Activated CD8-positive, alpha-beta T cell treated with anti-CD3 and anti-CD28 coated beads, Interleukin-2, amount 10 ng/mL, durations not matched to agents 7 days and 5 days (primary cell): ENCODE measurements around the gene BICD2. TPM values are rescaled to one million over a fixed set of nuclear protein-coding genes. Genes with fewer than 3 reads are reported as not detected.

Experiments used
- ATAC-seq: fragments of 150-1000 bp; cut with Tn5 transposase; one replicate; pipeline ENCODE4 v1.10.0; 2021; ENCODE audit warnings: moderate library complexity
- CTCF ChIA-PET: fragments of 350-600 bp; sonication (Branson Sonifier 250); formaldehyde crosslinking; loops from one replicate; lab custom pipeline; 2021; ENCODE audit warnings: antibody characterized with exemption; lab: Charles Lee
- POLR2A ChIA-PET: fragments of 350-600 bp; sonication (Branson Sonifier 250); formaldehyde crosslinking; loops from one replicate; lab custom pipeline; 2021; ENCODE audit warnings: antibody characterized with exemption; lab: Charles Lee
- DNase-seq: peaks from one replicate; pipeline ENCODE4 v3.0.0-alpha.2; 2020
- H3K27ac Mint-ChIP-seq: one replicate; pipeline ENCODE4 v1.8.0; 2021; ENCODE audit warnings: mild to moderate bottlenecking, mixed read lengths
- H3K27me3 Mint-ChIP-seq: one replicate; pipeline ENCODE4 v1.8.0; 2021; ENCODE audit warnings: low read depth, mixed read lengths
- H3K36me3 Mint-ChIP-seq: one replicate; pipeline ENCODE4 v1.8.0; 2021; ENCODE audit warnings: low read depth, mixed read lengths
- H3K4me1 Mint-ChIP-seq: one replicate; pipeline ENCODE4 v1.8.0; 2021; ENCODE audit warnings: low read depth, mixed read lengths
- H3K4me3 Mint-ChIP-seq: one replicate; pipeline ENCODE4 v1.8.0; 2021; ENCODE audit warnings: mild to moderate bottlenecking, mixed read lengths
- H3K9me3 Mint-ChIP-seq: one replicate; pipeline ENCODE4 v1.8.0; 2022; ENCODE audit warnings: mixed read lengths; ENCODE audit not compliant: insufficient read depth
- total RNA-seq, 2 experiments: library from RNA; stranded (reverse); gene quantifications; one replicate each; pipeline ENCODE4 v1.2.3, GENCODE V29; 2021

Gene BICD2
- total RNA-seq, 2 experiments from 2014 or later: 31.9 to 32.5 TPM

GRCh38 chr9:92723801-92724323 lies 40.8 kb downstream of the BICD2 start:
- no peaks in the 10 kb centered on the region for H3K27me3 Mint-ChIP-seq

DNA sequence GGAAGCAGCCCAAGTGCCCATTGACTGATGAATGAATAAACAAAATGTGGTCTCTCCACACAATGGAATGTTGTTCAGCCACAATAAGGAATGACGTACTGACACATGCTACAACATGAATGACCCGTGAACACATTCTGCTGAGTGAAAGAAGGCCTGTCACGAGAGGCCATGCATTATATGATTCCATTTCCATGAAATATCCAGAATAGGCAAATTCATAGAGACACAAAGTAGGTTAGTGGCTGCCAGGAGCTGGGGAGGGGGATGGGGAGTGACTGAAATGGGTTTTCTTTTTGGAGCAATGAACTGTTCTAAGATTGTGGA lies 41.4 kb downstream of the BICD2 start:
- H3K4me1 Mint-ChIP-seq: peaks cover 28% of the 10 kb centered on the region
- POLR2A ChIA-PET: no interaction called here
- H3K9me3 Mint-ChIP-seq: no peaks in the 10 kb centered on the region
- no peak overlapping the region for H3K27ac Mint-ChIP-seq
- DNase-seq: no peak
- no peak for ATAC-seq
- no peaks in the 10 kb centered on the region for H3K27me3 Mint-ChIP-seq
- H3K36me3 Mint-ChIP-seq: peaks cover 19% of the 10 kb centered on the region
- H3K4me3 Mint-ChIP-seq: no peak overlapping the region
- CTCF ChIA-PET: interaction anchor here (1.0 kb wide), 1 partner anchor 68 kb away, joined by 3 read pairs; no protein-coding TSS in a partner anchor

More at GRCh38 chr9:92723801-92724323, 40.8 kb downstream of the BICD2 start:
- CTCF ChIA-PET: interaction anchor here (1.0 kb wide), 1 partner anchor 67 kb away, joined by 3 read pairs; no protein-coding TSS in a partner anchor
- H3K9me3 Mint-ChIP-seq: no peaks in the 10 kb centered on the region
- ATAC-seq: no peak
- no peak for DNase-seq
- H3K36me3 Mint-ChIP-seq: peaks cover 20% of the 10 kb centered on the region
- H3K27ac Mint-ChIP-seq: no peak overlapping the region
- POLR2A ChIA-PET: no interaction called here
- peaks cover 28% of the 10 kb centered on the region for H3K4me1 Mint-ChIP-seq
- H3K4me3 Mint-ChIP-seq: no peak overlapping the region

DNA sequence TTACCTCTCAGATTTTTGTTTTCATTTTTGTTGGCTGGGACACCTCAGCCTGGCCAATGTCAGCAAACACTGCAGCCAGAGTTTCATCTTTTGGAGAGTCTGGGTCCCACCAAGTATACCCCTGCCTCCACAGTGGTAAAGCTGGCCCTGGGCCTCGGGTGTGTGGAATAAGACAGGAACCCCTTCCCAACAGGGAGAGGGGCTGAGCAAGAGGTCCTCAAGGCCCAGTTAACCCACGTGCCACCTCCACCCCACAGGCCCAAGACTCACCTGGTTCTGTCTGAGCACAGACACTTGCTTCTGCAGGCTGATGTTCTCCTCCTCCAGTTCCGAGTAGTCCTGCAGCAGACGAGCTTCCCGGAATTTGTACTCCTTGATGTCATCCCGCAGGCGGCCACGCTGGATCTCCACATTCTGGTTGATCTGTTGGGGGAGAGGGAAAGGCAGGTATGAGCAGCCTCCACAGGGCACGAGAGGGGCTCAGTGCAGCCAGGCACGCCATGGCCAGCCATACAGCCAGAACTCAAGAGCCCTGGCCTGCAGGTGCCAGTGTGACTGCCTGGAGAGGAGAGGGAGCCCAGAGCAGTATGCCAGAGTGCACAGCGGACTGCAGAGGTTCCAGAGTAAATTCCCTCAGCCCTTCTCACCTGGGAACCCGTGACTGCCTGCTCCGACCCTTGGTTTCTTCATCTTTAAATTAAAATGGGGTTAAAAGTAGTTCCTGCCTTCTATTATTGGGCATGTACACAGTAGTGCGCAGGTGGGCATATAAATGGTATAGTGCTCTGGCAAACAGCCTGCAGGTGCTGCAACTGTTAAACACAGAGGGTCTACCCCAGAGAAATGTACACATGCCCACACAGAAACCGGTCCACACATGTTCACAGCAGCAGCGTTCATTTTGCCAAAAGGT lies 42.0 kb downstream of the BICD2 start:
- CTCF ChIA-PET: interaction anchor here (1.0 kb wide), 1 partner anchor 69 kb away, joined by 3 read pairs; no protein-coding TSS in a partner anchor
- no peak overlapping the region for H3K27ac Mint-ChIP-seq

DNA sequence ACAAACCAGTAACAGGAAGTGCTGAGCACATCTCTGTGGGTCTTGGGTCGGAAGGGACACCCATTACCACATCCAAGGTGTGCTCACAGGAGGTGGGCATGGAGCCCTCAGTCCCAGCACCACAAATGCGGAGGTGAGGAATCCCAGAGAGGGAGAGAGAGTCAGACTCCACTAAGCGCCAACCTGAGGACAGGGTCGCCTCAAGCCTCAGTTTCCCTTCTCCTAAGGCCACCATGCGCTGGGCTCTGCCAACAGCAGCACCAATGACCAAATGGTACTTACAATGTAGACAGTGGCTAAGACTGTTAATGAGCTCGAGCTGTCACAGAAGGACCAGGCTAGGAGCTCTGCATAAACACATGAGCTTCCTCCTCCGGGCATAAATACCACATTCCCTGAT lies 43.1 kb downstream of the BICD2 start:
- no peak overlapping the region for H3K4me3 Mint-ChIP-seq
- H3K27ac Mint-ChIP-seq: peak overlapping the region; percentile 7
- no peak for DNase-seq
- peaks cover 12% of the 10 kb centered on the region for H3K4me1 Mint-ChIP-seq
- H3K36me3 Mint-ChIP-seq: peaks cover 22% of the 10 kb centered on the region
- ATAC-seq: no peak
- H3K27me3 Mint-ChIP-seq: no peaks in the 10 kb centered on the region
- POLR2A ChIA-PET: no interaction called here
- H3K9me3 Mint-ChIP-seq: no peaks in the 10 kb centered on the region
- CTCF ChIA-PET: no interaction called here

More for the DNA sequence above, 42.0 kb downstream of the BICD2 start:
- ATAC-seq (no peak), DNase-seq (no peak)
- H3K4me1 Mint-ChIP-seq: peaks cover 22% of the 10 kb centered on the region
- POLR2A ChIA-PET: no interaction called here
- H3K36me3 Mint-ChIP-seq: peaks cover 22% of the 10 kb centered on the region
- H3K4me3 Mint-ChIP-seq: no peak overlapping the region
- no peaks in the 10 kb centered on the region for H3K27me3 Mint-ChIP-seq
- no peaks in the 10 kb centered on the region for H3K9me3 Mint-ChIP-seq

GRCh38 chr9:92720807-92721535 lies 43.7 kb downstream of the BICD2 start:
- Mint-ChIP-seq H3K27me3 (no peaks in the 10 kb centered on the region), H3K4me3 (no peak overlapping the region), H3K27ac (peak overlapping the region; percentile 7), H3K36me3 (peaks cover 25% of the 10 kb centered on the region), H3K4me1 (peaks cover 10% of the 10 kb centered on the region), H3K9me3 (no peaks in the 10 kb centered on the region)
- DNase-seq (no peak), ATAC-seq (no peak)
- POLR2A ChIA-PET: no interaction called here
- CTCF ChIA-PET: no interaction called here

DNA sequence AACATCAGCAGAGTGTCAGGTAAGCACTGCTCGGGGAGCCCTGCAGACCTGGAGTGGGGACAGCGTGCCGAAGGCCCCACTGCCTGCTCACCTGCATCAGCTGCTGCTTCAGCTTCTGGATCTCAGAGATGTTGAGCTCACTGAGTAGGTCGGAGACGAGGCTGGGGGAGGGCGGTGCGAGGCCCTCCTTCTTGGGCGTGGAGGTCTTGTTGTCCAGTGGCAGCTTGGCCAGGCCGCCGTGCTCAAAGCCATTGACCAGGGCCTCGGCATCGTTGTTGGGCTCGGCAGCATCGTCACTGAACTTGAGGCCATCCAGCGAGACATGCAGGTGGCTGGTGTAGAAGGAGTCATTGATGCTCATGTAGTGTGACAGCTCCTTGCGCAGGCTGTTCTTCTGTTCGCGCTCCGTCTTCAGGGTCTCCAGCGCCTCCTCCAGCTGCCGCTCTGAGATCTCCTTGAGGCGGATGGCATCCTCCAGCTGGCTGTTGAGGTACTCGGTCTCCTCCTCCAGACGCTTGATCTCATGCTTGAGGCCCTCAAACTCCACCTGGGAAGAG lies 44.3 kb downstream of the BICD2 start:
- ATAC-seq (no peak), DNase-seq (peak; percentile 18)
- Mint-ChIP-seq H3K4me3 (no peak overlapping the region), H3K4me1 (peaks cover 10% of the 10 kb centered on the region), H3K27me3 (no peaks in the 10 kb centered on the region), H3K9me3 (no peaks in the 10 kb centered on the region), H3K27ac (no peak overlapping the region), H3K36me3 (peaks cover 25% of the 10 kb centered on the region)
- POLR2A ChIA-PET: no interaction called here
- CTCF ChIA-PET: no interaction called here

DNA sequence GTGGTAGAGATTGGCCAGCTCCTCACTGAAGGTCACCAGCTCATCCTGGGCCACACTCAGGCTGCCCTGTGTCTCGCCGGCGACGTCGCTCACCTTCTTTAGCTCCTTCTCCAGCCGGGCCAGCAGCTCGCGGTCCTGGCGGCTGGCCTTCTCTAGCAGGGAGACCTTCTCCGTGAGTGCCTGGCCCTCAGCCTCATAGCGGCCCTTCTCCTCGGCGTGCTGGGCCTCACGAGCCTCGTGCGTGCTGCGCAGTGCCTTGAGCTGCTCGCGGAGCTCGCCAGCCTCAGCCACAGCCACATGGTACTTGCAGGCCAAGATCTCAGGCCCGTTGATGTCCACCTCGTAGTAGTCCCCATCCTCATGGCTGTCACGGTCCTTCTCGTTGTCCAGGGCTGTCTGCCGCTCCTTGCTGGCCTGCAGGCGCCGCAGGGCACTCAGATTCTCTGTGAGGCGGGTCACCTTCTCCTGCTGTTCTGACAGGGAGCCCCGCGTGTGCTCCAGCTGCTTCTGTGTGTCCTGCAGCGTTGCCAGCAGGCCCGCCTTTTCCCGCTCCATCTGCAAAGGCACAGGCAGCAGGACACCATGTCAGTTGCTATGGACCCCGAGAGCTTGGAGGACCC lies 45.5 kb downstream of the BICD2 start:
- no peak for ATAC-seq
- POLR2A ChIA-PET: no interaction called here
- H3K27ac Mint-ChIP-seq: no peak overlapping the region

DNA sequence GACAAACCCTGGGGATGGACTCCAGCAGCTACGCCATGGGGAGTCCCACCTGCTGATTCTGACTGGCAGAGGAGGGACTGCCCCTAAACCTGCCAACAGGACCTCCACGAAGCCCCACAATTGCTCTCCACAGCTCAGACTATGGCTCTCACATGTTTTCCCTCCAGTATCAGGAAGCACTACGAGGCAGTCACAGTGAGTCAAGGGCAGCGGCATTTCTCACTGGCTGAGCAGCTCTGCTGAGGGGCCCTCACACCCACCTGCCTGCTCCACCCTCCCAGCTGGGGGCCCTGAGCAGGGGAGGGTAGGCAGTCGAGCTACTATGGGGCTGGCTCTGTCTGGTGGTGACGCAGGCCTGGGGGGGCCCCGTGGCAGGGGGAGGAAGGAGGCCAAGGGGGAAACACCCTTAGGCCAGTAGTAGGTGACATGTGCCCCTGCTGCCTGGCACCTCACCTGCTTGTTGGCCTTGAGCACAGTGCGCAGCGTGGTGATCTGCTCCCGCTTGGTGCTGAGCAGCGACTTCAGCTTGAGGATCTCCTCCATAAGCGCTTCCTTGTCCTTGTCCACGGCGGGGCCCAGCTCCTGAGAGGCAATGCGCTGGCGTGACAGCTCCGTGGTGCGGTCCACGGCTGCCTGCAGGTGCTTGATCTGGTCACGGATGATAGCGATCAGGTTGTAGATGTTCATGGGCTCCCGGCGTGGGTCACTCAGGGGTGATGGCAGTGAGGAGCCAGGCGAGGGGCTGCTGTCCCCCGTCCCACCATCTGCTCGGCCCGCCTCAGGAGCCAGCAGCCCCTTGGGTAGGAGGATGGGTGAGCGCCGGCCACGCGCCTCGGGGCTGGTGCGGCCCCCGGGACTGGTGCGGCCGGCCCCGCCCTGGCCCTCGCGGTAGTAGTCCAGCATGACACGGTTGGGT lies 46.3 kb downstream of the BICD2 start:
- ATAC-seq: no peak
- no peak overlapping the region for H3K27ac Mint-ChIP-seq
- H3K4me3 Mint-ChIP-seq: no peak overlapping the region
- H3K27me3 Mint-ChIP-seq: no peaks in the 10 kb centered on the region
- ChIA-PET CTCF (interaction anchor here (0.9 to 8.1 kb wide), 7 partner anchors 7 to 108 kb away, joined by 3 to 90 read pairs (median 3); partner anchors contain the start of gene BICD2), POLR2A (no interaction called here)
- peaks cover 35% of the 10 kb centered on the region for H3K36me3 Mint-ChIP-seq
- peaks cover 14% of the 10 kb centered on the region for H3K4me1 Mint-ChIP-seq
- DNase-seq: peak; percentile 20
- H3K9me3 Mint-ChIP-seq: no peaks in the 10 kb centered on the region

More for the DNA sequence above, 45.5 kb downstream of the BICD2 start:
- Mint-ChIP-seq H3K4me1 (peaks cover 10% of the 10 kb centered on the region), H3K9me3 (no peaks in the 10 kb centered on the region), H3K27me3 (no peaks in the 10 kb centered on the region), H3K36me3 (peaks cover 28% of the 10 kb centered on the region), H3K4me3 (no peak overlapping the region)
- peak; percentile 12 for DNase-seq
- CTCF ChIA-PET: interaction anchor here (0.7 to 8.1 kb wide), 2 partner anchors 12 to 71 kb away, joined by 3 to 90 read pairs; no protein-coding TSS in a partner anchor

- H3K9me3 Mint-ChIP-seq: no peaks in the 10 kb centered on the region
- ATAC-seq: no peak
- H3K4me1 Mint-ChIP-seq: peaks cover 20% of the 10 kb centered on the region
- POLR2A ChIA-PET: no interaction called here
- no peak overlapping the region for H3K4me3 Mint-ChIP-seq
- no peaks in the 10 kb centered on the region for H3K27me3 Mint-ChIP-seq
- CTCF ChIA-PET: interaction anchor here (0.5 to 8.1 kb wide), 21 partner anchors 8 to 600 kb away, joined by 3 to 90 read pairs (median 3); partner anchors contain the start of genes BICD2 and IPPK
- H3K36me3 Mint-ChIP-seq: peaks cover 41% of the 10 kb centered on the region
- peak; percentile 18 for DNase-seq
- no peak overlapping the region for H3K27ac Mint-ChIP-seq
Measured at GRCh38 chr9:92717201-92718085, 47.2 kb downstream of the BICD2 start.

DNA sequence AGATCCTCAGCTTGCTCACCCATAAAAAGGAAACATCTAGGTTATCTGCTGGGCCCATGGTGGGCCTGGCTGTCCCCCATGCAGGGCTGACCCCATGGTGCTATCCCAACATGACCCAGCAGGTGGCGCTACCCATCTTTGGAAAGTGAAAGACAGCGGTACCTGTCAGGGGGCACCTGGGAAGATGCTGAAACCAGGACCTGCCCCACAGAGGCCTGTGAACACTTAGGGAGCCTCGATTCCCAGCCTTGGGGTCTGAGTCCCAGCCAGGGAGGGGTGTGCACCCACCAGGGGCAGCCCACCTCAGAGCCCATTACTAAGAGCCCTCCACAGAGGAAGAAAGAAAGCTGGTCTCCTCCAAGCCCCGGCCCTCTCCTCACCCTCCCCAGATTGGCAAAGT lies 48.1 kb downstream of the BICD2 start:
- POLR2A ChIA-PET: no interaction called here
- peaks cover 41% of the 10 kb centered on the region for H3K36me3 Mint-ChIP-seq
- no peak overlapping the region for H3K27ac Mint-ChIP-seq
- DNase-seq (peak; percentile 88), ATAC-seq (peak; percentile 76)
- H3K4me1 Mint-ChIP-seq: peaks cover 22% of the 10 kb centered on the region
- CTCF ChIA-PET: interaction anchor here (0.5 to 8.1 kb wide), 19 partner anchors 9 to 600 kb away, joined by 3 to 90 read pairs (median 3); partner anchors contain the start of genes BICD2 and IPPK
- no peaks in the 10 kb centered on the region for H3K9me3 Mint-ChIP-seq
- H3K27me3 Mint-ChIP-seq: no peaks in the 10 kb centered on the region
- no peak overlapping the region for H3K4me3 Mint-ChIP-seq
